ENCODE measurements around the gene TTC31.
A peak's percentile ranks its signal among the peaks of the same experiment; 100 is the strongest.

GRCh38 chr2:74472086-74472944 lies 10.6 kb upstream of the TTC31 start, which contains the start of gene MRPL53:
- TF ChIP-seq POLR2A (IDR thresholded peaks at IDR 0.05; ENCODE audit: low read depth, low read length) = peak; percentile 97
- peak; percentile 18; the same call in 1 of the 2 replicates for TF ChIP-seq SPI1 (IDR thresholded peaks at IDR 0.05; ENCODE audit: low read depth, low read length)
- peak; percentile 97 for TF ChIP-seq POLR2AphosphoS5 (IDR thresholded peaks at IDR 0.05; ENCODE audit: low read depth, low read length)
- peak; percentile 84 for TF ChIP-seq TAF1 (IDR thresholded peaks at IDR 0.05; ENCODE audit: low read depth, low read length)
- peak; percentile 62 for TF ChIP-seq PAX5 (IDR thresholded peaks at IDR 0.05; ENCODE audit: insufficient read depth, low read length, severe bottlenecking)
